HepG2 (cell line): ENCODE measurements around the gene TNP2. TPM values are rescaled to one million over a fixed set of nuclear protein-coding genes. Genes with fewer than 3 reads are reported as not detected.

Source experiments
- ARHGAP35 ChIP-seq: sonication (generic); formaldehyde crosslinking; IDR thresholded peaks from 2 replicates; pipeline ENCODE4 v1.9.0; 2022; ENCODE audit warnings: mild to moderate bottlenecking, inconsistent platforms, moderate library complexity, missing genetic modification reagents, borderline replicate concordance
- ATAD3A ChIP-seq: sonication (generic); formaldehyde crosslinking; IDR thresholded peaks from 2 replicates; pipeline ENCODE4 v1.4.0; 2020; ENCODE audit warnings: missing genetic modification reagents
- ATM ChIP-seq: fragments of 450-650 bp; IDR thresholded peaks from 2 replicates; pipeline ENCODE4 v1.7.1; 2017; ENCODE audit warnings: mild to moderate bottlenecking, borderline replicate concordance
- GLMP ChIP-seq: sonication (generic); formaldehyde crosslinking; IDR thresholded peaks from 2 replicates; pipeline ENCODE4 v1.9.0; 2021; ENCODE audit warnings: missing genetic modification reagents, mild to moderate bottlenecking, borderline replicate concordance
- GTF2F1 ChIP-seq: fragments of 150-350 bp; IDR thresholded peaks from 2 replicates; pipeline ENCODE4 v1.6.1; 2014; ENCODE audit warnings: low read length
- IRF2 ChIP-seq: IDR thresholded peaks from 2 replicates; pipeline ENCODE4 v1.6.1; 2018; ENCODE audit warnings: missing genetic modification reagents, missing compliant biosample characterization
- MAX ChIP-seq: IDR thresholded peaks from 2 replicates; pipeline ENCODE4 v1.6.1; 2012; ENCODE audit warnings: inconsistent platforms
- NFKBIZ ChIP-seq: IDR thresholded peaks from 2 replicates; pipeline ENCODE4 v1.6.1; 2018; ENCODE audit warnings: missing genetic modification reagents, missing compliant biosample characterization
- NFYC ChIP-seq: IDR thresholded peaks from 2 replicates; pipeline ENCODE4 v1.6.1; 2016; ENCODE audit warnings: missing genetic modification reagents, missing compliant biosample characterization
- NR3C1 ChIP-seq: sonication (generic); formaldehyde crosslinking; IDR thresholded peaks from 2 replicates; pipeline ENCODE4 v1.4.0; 2020; ENCODE audit warnings: missing genetic modification reagents
- RCOR2 ChIP-seq: IDR thresholded peaks from 2 replicates; pipeline ENCODE4 v1.6.1; 2016; ENCODE audit warnings: missing biosample characterization, missing genetic modification reagents
- SIX1 ChIP-seq: sonication (generic); formaldehyde crosslinking; IDR thresholded peaks from 2 replicates; pipeline ENCODE4 v1.4.0; 2020; ENCODE audit warnings: missing genetic modification reagents, borderline replicate concordance
- YEATS2 ChIP-seq: sonication (generic); formaldehyde crosslinking; IDR thresholded peaks from 2 replicates; pipeline ENCODE4 v1.4.0; 2020; ENCODE audit warnings: missing genetic modification reagents, borderline replicate concordance
- ZNF44 ChIP-seq: sonication (generic); formaldehyde crosslinking; IDR thresholded peaks from 2 replicates; pipeline ENCODE4 v1.5.1; 2020; ENCODE audit warnings: mild to moderate bottlenecking, missing genetic modification reagents
- ZNF501 ChIP-seq: sonication (generic); formaldehyde crosslinking; IDR thresholded peaks from 2 replicates; pipeline ENCODE4 v1.5.1; 2020; ENCODE audit warnings: mild to moderate bottlenecking, moderate library complexity, missing genetic modification reagents
- ZNF558 ChIP-seq: sonication (generic); formaldehyde crosslinking; IDR thresholded peaks from 2 replicates; pipeline ENCODE4 v1.9.0; 2022; ENCODE audit warnings: mild to moderate bottlenecking, missing genetic modification reagents, borderline replicate concordance
- ZNF570 ChIP-seq: sonication (generic); formaldehyde crosslinking; IDR thresholded peaks from 2 replicates; pipeline ENCODE4 v1.4.0; 2020; ENCODE audit warnings: mild to moderate bottlenecking, missing genetic modification reagents, borderline replicate concordance
- ZNF709 ChIP-seq: sonication (generic); formaldehyde crosslinking; IDR thresholded peaks from 2 replicates; pipeline ENCODE4 v1.5.0; 2020; ENCODE audit warnings: mild to moderate bottlenecking, missing genetic modification reagents
- ZNF737 ChIP-seq: sonication (generic); formaldehyde crosslinking; IDR thresholded peaks from 2 replicates; pipeline ENCODE4 v1.5.0; 2020; ENCODE audit warnings: missing genetic modification reagents, mild to moderate bottlenecking, borderline replicate concordance
- ZNF879 ChIP-seq: sonication (generic); formaldehyde crosslinking; IDR thresholded peaks from 2 replicates; pipeline ENCODE4 v1.8.1; 2023; ENCODE audit warnings: missing genetic modification reagents
- ZSCAN22 ChIP-seq: sonication (generic); formaldehyde crosslinking; IDR thresholded peaks from 2 replicates; pipeline ENCODE4 v1.4.0; 2020; ENCODE audit warnings: mild to moderate bottlenecking, missing genetic modification reagents
- polyA plus RNA-seq, 8 experiments: library from polyadenylated mRNA; depleted of rRNA in 3 of 8; stranded (reverse) in 7 of 8; unstranded in 1 of 8; fragments of >200 nt; fragmentation: Illumina TruSeq in 4 of 8; extraction: Trizol in 4 of 8; gene quantifications; 2 replicates each; pipeline versions ENCODE4 v1.2.1 to v1.2.3, GENCODE V29; 2011 to 2016; ENCODE audit warnings: low read depth in 4 of 8, missing spikeins in 1 of 8, mixed read lengths in 1 of 8; ENCODE audit not compliant: insufficient read depth in 1 of 8
- total RNA-seq, 5 experiments: library from RNA; depleted of rRNA; stranded (reverse); fragments of >200 nt; fragmentation: Illumina TruSeq; extraction: Trizol; gene quantifications; 2 replicates each; pipeline ENCODE4 v1.2.3, GENCODE V29; 2016; ENCODE audit warnings: low read depth in 1 of 5
- TF ChIP-seq, protein P1 (sequence below): sonication (generic); formaldehyde crosslinking; IDR thresholded peaks from 2 replicates; pipeline ENCODE4 v1.4.0; 2020; ENCODE audit warnings: low read depth, missing genetic modification reagents
- TF ChIP-seq, protein P2 (sequence below): sonication (generic); formaldehyde crosslinking; IDR thresholded peaks from 2 replicates; pipeline ENCODE4 v1.5.0; 2020; ENCODE audit warnings: mild to moderate bottlenecking, missing genetic modification reagents
- TF ChIP-seq, protein P3 (sequence below): sonication (generic); formaldehyde crosslinking; IDR thresholded peaks from 2 replicates; pipeline ENCODE4 v1.5.0; 2020; ENCODE audit warnings: missing genetic modification reagents

Gene TNP2
- total and polyA plus RNA-seq, 2 of the 13 experiments (the other 11 are each of a cell fraction or from before 2014, with no cell fraction given): not detected

DNA sequence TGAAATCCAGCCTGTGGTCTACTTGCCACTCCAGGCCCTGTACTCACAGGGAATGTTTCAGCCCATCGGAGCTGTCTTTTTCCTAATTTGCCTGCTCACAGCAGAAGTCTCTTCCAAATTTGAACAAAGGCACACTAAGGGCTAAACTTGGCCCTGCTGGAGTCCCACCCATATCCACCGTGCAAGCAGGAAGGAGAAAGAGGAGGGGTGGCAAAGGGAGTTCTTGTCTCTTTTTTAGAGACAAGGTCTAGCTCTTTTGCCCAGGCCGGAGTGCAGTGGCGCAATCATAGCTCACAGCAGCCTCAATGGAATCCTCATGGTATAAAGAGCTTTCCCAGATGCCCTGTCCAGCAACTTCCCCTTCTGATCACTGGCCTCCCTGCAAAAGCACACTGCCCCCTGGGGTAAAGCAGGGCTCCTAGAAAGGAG, 14.7 kb upstream of the TNP2 start (continued):
- TF ChIP-seq ZNF570 (CRISPR knock-in tag) (no peak), NR3C1 (CRISPR knock-in tag) (no peak), ZSCAN22 (no peak), ZNF879 (CRISPR knock-in tag) (0 out of 2 replicates have a peak, but pooled peaks have one; percentile 39), GLMP (CRISPR knock-in tag) (no peak), MAX (peak; percentile 66), ZNF737 (no peak), YEATS2 (CRISPR knock-in tag) (no peak), ZNF44 (CRISPR knock-in tag) (no peak), IRF2 (CRISPR knock-in tag) (peak; percentile 77), ZNF558 (CRISPR knock-in tag) (no peak), GTF2F1 (no peak), ARHGAP35 (CRISPR knock-in tag) (no peak), RCOR2 (peak; percentile 45; the same call in 1 of the 2 replicates), NFKBIZ (no peak), ATM (no peak), ZNF709 (CRISPR knock-in tag) (no peak), SIX1 (CRISPR knock-in tag) (no peak), ZNF501 (peak; percentile 78), NFYC (CRISPR knock-in tag) (0 out of 2 replicates have a peak, but pooled peaks have one; percentile 19), ATAD3A (CRISPR knock-in tag) (no peak)
- TF ChIP-seq, protein P1, sequence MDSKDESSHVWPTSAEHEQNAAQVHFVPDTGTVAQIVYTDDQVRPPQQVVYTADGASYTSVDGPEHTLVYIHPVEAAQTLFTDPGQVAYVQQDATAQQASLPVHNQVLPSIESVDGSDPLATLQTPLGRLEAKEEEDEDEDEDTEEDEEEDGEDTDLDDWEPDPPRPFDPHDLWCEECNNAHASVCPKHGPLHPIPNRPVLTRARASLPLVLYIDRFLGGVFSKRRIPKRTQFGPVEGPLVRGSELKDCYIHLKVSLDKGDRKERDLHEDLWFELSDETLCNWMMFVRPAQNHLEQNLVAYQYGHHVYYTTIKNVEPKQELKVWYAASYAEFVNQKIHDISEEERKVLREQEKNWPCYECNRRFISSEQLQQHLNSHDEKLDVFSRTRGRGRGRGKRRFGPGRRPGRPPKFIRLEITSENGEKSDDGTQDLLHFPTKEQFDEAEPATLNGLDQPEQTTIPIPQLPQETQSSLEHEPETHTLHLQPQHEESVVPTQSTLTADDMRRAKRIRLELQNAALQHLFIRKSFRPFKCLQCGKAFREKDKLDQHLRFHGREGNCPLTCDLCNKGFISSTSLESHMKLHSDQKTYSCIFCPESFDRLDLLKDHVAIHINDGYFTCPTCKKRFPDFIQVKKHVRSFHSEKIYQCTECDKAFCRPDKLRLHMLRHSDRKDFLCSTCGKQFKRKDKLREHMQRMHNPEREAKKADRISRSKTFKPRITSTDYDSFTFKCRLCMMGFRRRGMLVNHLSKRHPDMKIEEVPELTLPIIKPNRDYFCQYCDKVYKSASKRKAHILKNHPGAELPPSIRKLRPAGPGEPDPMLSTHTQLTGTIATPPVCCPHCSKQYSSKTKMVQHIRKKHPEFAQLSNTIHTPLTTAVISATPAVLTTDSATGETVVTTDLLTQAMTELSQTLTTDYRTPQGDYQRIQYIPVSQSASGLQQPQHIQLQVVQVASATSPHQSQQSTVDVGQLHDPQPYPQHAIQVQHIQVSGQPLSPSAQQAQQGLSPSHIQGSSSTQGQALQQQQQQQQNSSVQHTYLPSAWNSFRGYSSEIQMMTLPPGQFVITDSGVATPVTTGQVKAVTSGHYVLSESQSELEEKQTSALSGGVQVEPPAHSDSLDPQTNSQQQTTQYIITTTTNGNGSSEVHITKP: no peak
- TF ChIP-seq, protein P2, sequence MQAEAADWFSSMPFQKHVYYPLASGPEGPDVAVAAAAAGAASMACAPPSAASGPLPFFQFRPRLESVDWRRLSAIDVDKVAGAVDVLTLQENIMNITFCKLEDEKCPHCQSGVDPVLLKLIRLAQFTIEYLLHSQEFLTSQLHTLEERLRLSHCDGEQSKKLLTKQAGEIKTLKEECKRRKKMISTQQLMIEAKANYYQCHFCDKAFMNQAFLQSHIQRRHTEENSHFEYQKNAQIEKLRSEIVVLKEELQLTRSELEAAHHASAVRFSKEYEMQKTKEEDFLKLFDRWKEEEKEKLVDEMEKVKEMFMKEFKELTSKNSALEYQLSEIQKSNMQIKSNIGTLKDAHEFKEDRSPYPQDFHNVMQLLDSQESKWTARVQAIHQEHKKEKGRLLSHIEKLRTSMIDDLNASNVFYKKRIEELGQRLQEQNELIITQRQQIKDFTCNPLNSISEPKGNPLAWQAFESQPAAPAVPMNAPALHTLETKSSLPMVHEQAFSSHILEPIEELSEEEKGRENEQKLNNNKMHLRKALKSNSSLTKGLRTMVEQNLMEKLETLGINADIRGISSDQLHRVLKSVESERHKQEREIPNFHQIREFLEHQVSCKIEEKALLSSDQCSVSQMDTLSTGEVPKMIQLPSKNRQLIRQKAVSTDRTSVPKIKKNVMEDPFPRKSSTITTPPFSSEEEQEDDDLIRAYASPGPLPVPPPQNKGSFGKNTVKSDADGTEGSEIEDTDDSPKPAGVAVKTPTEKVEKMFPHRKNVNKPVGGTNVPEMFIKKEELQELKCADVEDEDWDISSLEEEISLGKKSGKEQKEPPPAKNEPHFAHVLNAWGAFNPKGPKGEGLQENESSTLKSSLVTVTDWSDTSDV (CRISPR knock-in tag): no peak
- TF ChIP-seq, protein P3, sequence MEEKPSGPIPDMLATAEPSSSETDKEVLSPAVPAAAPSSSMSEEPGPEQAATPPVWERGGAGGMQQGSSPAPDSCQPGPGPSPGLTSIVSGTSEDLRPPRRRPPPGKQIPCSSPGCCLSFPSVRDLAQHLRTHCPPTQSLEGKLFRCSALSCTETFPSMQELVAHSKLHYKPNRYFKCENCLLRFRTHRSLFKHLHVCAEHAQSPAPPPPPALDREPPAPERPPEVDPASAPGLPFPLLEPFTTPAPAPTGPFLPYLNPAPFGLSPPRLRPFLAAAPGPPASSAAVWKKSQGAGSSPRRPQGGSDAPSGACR (CRISPR knock-in tag): no peak
